SK-MEL-5 (cell line): ENCODE data around the gene CBFA2T2. TPM values are rescaled to one million over a fixed set of nuclear protein-coding genes. Genes with fewer than 3 reads are reported as not detected.
"Not testable (repeated sequence)": the region's sequence is repeated elsewhere in the genome, so short reads cannot be mapped to it uniquely, and the experiment has no call there.

Experiments
- DNase-seq: peaks from one replicate; pipeline ENCODE4 v3.0.0-alpha.2; 2016; ENCODE audit warnings: low read depth, low spot score
- in situ Hi-C: cut with HindIII; loops from 2 replicates; pipeline ENCODE4 v1.10.0; 2016; ENCODE audit warnings: low sequenced_read_pairs, high pct_unique_total_duplicates, low pct_unique_long_range_greater_than_20kb
- total RNA-seq: library from RNA; depleted of rRNA; stranded (reverse); fragments of >200 nt; shearing (Covaris generic); gene quantifications from 2 replicates; pipeline ENCODE4 v1.2.3, GENCODE V29; 2014

The CBFA2T2 gene
- total RNA-seq, 1 experiment from 2014 or later = 6.0 TPM

DNA sequence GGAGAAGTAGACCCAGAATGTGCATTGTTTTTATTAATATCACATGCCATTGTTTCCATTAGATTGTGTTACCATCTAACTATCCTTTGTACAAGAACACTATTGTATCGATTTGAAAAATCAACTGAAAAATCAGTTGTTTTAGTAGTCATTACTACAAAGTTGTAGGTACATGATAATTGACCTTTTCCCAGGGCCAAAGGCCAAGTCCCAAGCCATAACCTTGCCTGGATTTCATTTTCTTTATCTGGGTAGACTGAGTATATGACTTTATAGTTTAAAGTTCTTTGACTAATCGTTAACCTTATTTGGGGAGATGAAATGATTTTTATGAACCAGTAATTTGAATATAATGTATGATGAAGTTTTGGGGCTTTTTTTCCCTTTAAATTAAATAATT lies 93.2 kb downstream of the CBFA2T2 start:
- no peak for DNase-seq
- in situ Hi-C loops = no loop called here

DNA sequence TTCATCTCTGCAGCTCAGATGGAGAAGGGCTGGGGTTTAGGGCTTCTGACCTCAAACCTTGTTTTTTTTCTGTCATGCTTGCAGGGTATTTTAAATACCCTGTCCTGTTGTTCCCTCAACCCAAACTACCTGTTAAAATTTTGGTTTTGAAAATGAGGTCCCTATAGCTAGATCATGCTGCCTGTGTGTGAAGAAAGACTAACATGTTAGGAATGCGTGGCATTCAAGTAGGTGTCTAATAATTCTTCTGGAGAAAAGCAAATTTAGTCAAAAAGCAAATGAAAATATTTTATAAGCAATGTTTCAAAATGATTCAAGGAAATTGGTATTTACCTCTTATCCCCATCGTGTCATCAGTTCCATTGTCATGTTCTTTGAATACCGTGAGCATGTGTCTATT lies 95.1 kb downstream of the CBFA2T2 start:
- in situ Hi-C loops = no loop called here
- no peak for DNase-seq

DNA sequence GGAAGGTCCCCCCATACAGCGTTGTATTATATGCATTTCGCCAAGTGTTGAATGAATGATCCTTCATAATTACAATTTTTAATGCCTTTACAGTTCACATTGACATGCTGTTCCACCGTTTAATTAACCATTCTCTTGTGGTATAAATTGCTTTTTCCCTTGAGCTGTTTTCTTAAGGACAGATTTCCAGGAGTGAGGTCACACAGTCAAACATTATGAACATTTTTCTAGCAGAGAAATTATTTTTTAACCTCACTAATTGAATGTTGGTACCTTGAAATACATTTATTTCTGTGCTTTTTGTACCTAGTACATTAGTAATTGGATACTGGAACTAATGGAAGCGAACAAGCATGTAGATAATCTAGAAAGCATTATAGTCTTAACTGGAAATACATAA lies 95.5 kb downstream of the CBFA2T2 start:
- DNase-seq = no peak

DNA sequence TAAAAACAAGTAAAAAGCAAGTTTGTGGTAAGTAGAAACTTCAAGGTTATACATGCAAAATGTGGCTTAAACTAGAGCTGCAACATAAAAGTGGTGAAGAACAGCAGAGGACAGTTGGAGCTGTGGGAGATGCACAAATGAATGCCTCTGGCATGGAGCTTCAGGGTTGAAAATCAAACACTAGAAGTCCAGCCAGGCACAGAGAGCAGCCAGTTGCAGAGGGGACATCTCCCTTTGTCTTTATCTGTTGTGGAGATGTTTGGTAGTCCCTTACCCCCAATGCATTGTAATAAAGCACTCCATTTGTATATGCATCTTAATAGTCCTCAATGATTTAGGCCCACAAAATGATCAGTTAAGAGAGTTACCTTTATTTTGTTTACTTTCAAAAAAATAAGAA lies 99.2 kb downstream of the CBFA2T2 start:
- in situ Hi-C loops = no loop called here
- DNase-seq = no peak

More for the DNA sequence above, 95.5 kb downstream of the CBFA2T2 start:
- in situ Hi-C loops = no loop called here

DNA sequence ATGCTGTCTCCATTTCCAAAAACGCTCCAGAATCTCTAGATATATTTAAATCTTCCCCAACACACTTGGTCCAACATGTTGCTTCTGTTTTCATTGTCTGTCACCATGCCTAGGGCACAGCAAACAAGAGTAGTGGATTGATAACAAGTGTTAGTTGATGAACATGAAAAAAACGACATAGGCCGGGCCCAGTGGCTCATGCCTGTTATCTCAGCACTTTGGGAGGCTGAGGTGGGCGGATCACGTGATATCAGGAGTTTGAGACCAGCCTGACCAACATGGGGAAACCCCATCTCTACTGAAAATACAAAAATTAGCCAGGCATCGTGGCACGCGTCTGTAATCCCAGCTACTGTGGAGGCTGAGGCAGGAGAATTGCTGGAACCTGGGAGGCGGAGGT lies 102.0 kb downstream of the CBFA2T2 start:
- DNase-seq, in situ Hi-C loops: not testable (repeated sequence)

DNA sequence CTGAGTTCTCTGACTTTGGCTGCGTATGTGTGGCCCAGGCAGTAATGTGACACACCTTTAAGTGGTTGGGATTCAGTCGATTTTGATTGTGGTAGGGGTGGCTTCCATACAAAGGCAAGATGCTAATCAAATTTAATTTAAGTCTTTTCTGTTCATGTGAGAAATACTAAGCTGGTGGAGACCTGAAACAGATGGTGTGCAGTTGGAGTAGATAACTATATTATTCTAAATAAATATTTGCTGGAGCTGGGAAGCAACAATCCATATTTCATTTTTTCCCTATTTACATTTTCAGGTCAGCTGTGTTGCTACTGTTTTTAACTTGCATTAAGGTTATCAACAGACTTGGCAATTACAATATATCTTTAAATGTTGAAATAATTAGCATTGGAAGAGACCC lies 104.8 kb downstream of the CBFA2T2 start:
- DNase-seq = no peak
- in situ Hi-C loops = no loop called here

DNA sequence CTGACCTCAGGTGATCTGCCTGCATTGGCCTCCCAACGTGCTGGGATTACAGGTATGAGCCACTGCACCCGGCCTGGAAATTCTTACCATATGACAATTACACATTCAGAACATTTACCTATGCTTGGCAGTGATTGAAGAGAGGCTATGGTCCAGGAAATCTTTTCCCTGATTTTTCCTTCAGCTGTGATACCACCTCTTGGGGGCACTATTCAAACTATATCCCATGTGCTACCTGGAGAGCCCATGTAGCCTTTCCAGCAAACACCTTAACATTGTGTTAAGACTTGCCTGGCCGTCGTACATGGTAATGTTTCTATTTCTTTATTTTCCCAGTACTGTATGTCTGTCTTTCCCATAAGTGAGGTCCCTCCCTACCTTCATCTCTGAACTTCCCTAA lies 110.5 kb downstream of the CBFA2T2 start:
- no peak for DNase-seq
- in situ Hi-C loops = no loop called here

DNA sequence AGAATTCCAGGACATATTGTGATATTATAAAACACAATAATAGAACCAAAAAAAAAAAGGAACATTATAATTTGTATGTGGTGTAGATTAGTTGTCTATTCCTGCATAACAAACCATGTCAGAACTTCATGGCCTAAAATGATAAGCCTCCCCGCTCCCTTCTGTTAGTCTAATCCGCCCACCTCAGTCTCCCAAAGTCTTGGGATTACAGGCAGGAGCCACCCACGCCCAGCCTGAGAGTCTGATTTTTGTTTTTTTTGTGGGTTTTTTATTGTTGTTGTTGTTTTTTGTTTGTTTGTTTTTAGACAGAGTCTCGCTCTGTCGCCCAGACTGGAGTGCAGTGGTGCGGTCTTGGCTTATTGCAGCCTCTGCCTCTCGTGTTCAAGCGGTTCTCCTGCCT lies 111.1 kb downstream of the CBFA2T2 start:
- in situ Hi-C loops = no loop called here
- no peak for DNase-seq

DNA sequence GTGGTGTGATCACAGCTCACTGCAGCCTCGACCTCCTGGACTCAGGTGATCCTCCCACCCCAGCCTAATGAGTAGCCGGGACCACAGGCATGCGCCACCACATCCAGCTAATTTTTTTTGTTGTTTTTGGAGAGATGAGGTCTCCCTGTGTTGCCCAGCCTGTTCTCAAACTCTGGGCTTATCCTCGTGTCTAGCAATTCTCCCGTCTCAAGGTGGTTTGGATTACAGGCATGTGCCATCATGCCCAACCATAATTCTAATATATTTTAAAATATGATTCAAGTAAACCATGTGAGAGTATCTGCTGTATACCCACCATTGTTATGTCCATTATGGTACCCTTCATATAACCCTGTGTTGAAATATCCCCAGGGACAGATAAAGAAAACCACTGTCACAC lies 112.0 kb downstream of the CBFA2T2 start:
- DNase-seq = no peak
- in situ Hi-C loops = no loop called here

DNA sequence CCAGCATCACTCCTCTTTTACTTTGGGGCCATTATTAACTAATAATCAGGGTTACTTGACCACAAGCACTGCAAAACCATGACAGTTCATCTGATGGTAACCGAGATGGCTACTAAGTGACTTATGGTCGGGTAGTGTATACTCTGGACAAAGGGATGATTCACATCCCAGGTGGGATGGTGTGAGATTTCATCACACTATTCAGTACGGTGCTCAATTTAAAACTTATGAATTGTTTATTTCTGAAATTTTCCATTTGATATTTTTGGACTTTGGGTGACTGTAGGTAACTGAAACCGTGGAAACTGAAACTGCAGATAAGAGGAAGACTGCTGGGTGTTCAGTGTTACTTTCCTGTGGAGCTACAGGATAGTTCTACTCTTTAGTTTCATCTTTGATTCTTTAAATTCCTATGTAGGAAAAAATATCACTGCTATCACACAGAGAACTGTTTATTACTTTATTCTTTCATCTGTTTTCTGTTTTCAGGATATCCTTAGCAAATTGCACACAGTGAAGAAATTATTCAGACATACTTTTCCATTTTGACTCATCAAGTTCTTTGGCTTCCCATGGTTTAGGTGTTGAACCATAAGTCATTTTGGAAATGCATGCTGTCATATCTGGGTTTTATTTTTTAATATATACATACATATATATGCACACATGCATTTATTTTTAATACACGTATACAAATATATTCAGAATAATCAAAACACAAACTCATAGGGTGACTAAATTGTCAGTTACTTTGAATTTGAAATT lies 113.1 kb downstream of the CBFA2T2 start:
- in situ Hi-C loops = no loop called here
- no peak for DNase-seq

DNA sequence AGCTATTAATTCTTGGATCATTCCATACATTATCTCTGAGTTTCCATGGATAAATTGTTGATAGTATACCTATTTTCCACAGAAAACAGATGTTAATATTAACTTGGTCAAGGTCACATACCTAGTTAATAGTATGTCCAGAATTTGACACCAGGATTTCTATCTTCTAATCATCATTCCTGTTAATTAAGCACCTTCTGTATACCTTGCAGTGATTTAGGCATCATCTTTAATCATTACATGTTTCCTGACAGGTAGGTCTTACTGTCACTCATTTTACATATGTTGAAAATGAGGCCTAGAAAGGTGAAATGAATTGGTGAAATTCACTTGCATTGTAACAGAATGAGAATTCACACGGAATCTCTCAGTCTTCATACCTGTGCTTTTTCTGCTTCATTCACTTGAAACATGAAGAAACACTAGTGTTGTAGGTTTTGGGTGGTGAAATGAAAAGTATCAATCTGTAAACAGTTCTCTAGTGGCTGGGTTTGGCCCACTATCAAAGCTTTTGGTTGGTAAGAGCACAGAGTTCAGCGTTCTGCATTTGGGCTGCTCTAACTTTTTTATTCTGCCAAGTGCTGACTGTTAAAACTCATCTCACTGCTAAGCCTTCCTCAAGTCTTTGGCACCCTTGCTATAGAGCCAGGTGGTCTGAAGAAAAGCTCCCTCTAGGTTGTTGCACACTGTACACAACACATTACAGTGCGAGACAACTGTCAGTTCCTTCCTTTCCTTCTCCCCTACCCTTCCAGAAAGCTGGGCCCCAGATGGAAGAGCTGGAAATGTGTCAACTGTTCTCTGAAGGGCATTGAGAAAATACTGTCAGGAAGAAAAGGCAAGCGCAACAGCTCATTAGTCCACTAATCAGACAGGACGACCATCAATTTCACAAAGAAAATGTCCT lies 114.4 kb downstream of the CBFA2T2 start:
- no peak for DNase-seq
- in situ Hi-C loops = no loop called here

DNA sequence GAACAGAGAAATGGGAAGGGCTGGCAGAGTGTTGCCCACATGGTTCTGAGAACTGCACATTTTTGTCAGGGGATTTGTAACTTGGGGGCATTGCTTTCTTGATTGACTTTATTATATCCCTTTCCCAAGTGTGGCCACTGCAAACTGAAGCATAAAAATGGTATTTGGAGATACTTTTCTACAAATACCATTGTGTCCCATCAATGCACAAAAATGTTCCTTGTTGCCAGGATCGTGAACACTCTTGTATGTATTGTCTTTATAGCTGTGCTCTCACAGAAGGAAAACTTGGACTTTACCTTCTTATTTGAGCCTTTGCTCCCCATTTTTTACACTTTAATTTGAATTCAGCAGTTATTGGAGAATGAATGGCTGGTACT lies 115.1 kb downstream of the CBFA2T2 start:
- DNase-seq = no peak
- in situ Hi-C loops = no loop called here

DNA sequence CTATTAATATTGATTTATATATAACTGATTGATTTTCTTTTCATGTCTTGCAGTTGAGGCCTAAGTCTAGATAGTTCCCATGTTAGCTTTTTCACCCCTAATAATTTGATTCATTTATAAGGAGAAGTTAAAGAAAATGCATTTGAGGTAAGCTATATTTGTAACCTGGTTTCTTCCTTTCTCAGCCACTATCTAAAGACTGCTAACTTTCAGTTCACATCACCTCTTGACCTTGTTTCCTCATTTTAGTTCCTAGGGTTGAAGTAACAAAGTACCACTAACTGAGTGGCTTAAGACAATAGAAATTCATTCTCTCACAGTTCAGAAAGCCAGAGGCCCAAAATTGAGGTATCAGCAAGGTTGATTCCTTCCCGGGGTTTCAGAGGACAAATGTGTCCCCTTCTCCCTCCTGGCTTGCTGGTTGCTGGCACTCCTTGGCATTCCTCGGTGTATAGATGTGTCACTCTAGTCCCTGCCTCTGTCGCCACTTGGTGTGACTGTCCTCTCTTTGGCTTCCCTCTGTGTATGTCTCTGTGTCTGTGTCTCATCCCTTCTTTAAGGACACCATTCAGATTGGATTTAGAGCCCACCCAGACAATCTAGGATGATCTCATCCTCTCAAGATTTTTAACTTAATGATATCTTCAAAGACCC lies 116.3 kb downstream of the CBFA2T2 start:
- no peak for DNase-seq
- in situ Hi-C loops = no loop called here

DNA sequence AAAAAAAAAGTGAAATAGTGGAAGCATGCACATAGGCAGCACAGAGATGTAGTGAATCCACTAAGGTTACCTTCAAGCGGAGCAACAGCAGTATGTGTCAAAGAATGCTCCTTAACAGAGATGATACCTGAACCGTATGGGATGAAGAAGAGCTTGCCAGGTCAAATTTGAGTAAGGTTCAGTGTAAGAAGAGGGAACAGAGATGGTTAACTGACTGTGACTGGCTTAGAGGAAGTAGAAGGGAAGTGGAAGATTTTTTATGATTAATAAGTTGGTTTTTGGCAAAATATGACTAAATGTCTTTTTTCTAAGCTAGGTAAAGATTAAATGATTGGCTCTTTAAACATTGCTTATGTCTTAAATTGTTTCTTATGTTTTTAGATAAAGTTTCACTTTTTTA lies 119.6 kb downstream of the CBFA2T2 start:
- in situ Hi-C loops = no loop called here
- DNase-seq = no peak

DNA sequence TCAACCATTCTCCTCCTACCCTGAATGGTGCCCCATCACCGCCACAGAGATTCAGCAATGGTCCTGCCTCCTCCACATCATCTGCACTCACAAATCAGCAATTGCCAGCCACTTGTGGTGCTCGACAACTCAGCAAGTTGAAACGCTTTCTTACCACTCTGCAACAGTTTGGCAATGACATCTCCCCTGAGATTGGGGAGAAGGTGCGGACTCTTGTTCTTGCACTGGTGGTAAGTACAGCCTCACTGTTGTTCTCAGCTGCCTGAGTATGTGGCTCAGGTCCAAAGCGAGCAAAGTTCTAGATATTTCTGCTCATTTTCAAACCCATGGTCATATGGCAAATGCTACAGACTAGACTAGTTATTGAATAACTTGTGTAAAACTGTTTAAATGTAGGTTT lies 121.2 kb downstream of the CBFA2T2 start:
- in situ Hi-C loops = no loop called here
- no peak for DNase-seq

DNA sequence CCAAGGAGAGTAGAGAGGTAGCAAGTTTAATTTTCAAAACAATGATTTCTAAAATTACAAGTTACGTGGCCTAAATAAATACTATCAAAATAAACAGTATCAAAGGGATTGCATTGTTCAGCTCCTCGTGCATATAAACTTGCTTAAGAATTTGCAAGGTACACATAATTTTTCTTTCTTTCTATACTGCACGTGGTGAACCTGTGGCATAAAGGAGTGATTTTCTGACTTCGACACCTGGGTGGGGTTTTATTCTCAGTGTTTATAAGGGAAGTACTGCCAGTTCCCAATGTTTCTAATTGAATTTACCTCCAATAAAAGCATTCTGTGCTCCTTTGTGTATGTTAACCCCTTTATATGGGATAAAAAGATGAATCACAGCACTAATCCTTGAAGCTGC lies 122.1 kb downstream of the CBFA2T2 start:
- no peak for DNase-seq
- in situ Hi-C loops = no loop called here

DNA sequence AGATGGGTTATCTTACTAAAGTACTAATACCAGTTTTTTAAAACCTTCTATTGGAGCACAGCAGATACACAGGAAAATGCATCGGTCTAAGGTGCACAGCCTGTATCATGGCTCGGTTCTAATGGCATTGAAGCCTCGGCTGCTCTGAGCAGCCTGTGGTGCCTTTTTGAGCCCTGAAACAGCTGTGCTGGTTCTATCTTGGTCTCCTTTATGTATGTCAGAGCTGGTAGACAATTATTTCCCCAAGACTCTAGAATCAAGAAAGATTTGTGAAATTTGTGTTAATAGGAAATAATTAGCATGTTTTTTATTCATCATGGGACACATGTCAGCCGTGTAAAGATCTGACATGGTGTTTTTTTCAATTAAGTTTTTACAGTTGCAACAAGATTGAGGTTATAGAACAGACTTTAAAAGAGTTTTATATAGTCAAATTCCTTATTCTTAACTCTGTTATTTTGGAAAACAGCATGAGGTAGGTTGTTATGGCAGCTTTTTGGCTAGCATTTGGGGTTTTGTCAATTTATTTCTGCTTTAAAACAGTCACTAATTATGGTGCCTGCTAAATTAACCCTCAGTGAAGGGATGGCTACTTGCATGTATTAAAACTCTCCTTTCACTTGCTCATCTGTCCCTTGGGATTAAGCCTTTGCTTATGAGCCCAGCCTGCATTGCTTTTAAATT lies 132.0 kb downstream of the CBFA2T2 start:
- no peak for DNase-seq
- in situ Hi-C loops = no loop called here
